Stimulated activated CD8-positive, alpha-beta memory T cell treated with anti-CD3 and anti-CD28 coated beads, Interleukin-15, amount 100 ng/mL, for 1 hour (primary cell): Measurements from ENCODE around the gene NTN4.
"Not testable (repeated sequence)": the region's sequence is repeated elsewhere in the genome, so short reads cannot be mapped to it uniquely, and the experiment has no call there.

Experiments used
- DNase-seq: peaks from one replicate; pipeline ENCODE4 v3.0.0-alpha.2; 2020; ENCODE audit warnings: low read depth

The NTN4 gene

DNA sequence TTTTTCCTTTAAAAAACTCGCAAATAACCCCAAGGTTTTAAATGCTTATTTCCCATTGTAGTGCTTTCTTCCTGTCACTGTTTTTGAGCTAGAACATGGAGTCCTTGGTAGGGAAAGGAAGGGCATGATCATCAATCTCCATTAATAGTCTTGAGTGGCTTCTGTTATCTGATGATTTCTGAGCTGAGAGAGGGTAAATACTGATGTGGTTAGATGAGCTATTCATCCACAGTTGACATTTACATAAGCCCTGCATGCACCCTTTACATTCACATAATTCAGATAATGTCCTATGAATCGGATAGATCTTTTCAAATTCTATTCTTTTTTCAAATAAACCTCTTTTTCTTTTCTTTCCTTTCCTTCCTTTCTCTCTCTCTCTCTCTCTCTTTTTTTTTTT is 81.4 kb downstream of the NTN4 start:
- no peak for DNase-seq

DNA sequence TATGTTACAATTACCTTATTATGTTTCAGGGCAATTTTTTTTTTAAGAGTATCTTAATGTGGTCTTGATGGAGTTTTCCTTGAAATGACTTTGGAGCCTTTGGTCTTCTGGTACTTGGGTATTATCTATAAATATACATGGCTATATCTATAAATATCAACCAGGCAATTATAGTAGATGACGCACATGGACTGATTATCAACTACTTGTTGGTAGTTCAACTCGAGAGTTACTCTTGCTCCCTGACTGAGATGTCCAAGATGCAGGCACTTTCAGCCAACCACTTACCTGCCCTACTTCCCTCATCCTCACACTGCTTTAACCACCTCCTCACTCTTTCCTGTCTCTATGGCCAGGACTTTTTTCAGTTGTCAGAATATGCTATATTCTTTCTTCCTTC is 85.4 kb downstream of the NTN4 start:
- no peak for DNase-seq

DNA sequence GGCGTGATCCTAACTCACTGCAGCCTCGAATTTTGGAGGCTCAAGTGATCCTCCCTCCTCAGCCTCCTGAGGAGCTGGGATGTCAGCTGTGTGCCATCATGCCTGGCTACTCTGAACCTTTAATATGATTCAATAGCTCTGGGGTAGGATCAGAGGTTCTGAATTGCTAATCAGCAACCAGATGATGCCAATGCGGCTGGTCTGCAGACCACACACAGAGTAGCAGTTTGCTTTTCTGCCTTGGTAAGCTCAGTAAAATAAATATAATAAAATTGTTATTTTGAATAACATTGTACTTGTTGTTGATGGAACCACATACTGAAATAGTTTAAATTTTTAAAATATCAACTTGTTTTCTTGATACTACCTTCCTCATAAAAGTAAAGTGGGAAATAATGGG is 86.6 kb downstream of the NTN4 start:
- DNase-seq: no peak

DNA sequence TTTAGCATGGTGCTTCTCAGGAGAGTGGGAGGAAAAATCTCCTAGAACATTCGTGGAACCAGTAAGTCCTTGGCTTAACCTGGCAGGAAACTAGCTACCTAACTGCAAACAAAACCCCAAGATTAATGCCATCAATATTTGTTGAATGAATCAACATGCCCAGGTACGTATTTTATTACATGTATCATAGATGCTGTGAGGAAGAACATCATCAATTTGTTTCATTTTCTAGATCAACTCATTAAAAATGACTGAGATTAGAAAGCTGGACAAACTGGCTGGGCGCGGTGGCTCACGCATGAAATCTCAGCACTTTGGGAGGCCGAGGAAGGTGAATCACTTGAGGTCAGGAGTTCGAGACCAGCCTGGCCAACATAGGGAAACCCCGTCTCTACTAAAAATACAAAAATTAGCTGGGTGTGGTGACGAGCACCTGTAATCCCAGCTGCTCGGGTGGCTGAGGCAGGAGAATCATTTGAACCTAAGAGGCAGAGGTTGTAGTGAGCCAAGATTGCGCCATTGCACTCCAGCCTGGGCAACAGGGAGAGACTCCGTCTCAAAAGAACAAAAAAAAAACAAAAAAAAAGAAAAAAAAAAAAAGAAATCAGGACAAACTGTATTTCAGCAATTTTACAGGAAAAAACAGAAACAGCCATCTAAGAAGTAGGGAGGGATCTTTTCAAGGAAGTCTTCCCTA is 88.7 kb downstream of the NTN4 start:
- no peak for DNase-seq

DNA sequence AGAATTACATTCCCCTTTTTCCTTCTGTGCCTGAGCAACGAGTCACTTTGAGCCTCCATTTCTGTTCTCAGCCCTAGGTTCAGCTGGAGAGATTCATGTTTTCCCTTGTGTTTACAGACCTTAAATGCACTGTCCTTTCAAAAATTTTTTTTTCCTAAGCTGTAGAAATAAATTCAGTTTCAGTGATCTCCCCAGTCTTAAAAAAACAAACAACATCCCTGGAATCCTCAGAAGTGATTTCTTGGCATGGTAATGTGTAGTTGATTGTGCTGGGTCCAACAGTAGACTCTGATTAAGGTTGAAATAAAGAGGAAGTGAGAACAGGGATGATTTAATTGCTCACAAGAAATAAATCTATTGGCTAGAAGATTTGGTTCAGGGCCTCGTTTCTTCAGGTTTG is 89.3 kb downstream of the NTN4 start:
- DNase-seq: no peak

DNA sequence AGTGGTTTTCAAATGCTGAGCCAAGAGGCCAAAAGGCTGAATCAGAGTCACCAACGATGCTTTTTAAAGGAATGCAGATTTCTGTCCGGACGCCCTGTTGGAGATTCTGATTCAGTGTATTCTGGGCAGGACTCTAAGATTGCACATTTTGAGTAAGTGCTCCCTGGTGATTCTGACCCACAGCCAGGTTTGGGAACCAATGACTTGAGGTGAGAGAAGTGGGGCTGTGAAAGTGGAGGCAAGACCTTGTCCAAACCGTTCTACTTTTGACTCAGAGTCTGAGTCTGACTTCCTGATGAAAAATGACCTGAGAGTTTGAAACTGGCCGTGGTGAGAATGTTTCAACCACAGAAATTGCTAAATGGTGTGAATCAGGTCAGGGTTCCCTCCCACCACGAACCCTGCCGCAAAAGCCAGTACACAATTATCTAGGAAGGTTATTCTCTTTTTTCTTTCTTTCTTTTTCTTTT is 90.2 kb downstream of the NTN4 start:
- DNase-seq: no peak

DNA sequence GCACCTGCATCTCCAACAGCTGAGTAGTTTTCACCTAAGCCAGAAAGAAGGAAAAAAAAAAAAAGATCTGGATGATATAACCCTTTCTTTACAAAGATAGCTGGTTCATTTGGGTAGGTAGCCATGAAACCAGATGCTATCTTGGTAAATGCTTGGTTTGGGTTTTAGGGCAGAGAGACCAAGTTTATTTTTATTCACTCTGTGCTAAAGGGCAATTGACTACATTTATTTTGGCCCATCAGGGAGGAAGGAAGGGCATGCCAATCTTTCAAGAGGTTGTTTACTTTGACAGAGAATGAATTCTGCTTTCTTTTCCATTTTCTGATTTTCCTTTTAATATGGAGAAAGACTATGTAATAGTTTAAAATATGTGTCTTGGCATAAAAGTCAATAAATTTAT is 91.0 kb downstream of the NTN4 start:
- DNase-seq: no peak

DNA sequence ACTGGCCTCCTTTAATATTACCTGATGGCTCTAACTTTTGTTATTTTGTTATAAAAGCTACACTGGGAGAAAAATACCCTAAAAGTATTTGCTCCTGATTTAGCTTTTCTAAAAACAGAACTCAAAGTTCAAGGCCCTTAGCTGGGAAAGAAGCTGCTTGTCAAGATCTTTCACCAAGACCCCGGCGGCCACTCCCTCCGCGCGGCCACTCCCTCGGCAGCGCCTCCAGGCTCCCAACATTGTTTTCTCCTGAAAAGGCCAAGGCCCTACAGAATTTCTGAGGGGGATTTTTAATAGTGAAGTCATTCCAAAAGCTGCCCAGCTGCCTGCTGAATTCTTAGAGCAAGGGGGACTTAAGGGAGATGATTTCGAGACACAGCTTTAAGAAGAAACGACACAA is 96.4 kb downstream of the NTN4 start:
- DNase-seq: no peak

DNA sequence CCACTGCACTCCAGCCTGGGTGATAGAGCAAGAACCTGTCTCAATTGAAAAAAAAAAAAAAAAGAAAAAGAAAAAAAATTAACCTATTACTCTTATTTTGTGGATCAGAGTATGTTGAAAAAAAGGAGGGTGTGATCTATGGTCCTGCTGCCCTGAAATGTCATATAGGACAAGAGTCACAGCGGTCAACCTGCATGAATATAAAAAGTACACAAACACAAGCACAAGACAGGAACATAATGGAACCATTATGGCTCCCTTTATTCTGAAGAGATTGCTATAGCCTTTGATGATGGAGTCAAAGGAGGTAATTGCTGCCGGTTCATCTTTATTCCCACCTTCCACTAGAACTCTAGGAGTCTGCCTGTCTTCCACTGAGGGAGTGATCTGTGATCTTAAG is 96.9 kb downstream of the NTN4 start:
- no peak for DNase-seq

DNA sequence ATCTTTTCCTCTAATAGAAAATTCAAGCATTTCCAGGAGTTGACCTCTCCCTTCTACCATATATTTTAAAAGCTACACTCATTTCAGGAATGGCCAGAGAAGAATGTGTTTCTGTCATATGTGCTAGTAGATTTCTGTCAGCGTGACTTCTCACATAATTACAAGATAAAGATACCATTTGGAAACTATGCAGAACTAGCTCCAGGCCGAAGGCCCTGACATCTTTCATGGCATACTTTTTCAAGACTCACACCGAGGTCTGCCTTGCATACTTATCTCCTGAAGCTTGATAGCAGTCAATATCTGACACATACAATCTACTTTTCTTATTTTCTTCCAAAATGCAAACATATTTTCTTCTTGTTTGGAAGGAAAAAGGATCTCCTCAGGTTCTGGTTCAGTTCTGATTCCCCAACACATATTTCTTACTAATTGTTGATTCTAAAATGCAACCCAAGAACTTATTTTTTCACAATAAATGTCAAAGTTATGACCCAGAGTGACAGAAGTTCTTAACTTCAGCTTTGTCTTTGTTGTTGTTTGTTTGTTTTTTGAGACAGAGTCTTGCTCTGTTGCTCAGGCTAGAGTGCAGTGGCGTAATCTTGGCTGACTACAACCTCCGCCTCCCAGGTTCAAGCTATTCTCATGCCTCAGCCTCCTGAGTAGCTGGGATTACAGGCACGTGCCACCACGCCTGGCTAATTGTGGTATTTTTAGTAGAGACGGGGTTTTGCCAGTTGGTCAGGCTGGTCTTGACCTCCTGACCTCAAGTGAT is 99.5 kb downstream of the NTN4 start:
- no peak for DNase-seq

DNA sequence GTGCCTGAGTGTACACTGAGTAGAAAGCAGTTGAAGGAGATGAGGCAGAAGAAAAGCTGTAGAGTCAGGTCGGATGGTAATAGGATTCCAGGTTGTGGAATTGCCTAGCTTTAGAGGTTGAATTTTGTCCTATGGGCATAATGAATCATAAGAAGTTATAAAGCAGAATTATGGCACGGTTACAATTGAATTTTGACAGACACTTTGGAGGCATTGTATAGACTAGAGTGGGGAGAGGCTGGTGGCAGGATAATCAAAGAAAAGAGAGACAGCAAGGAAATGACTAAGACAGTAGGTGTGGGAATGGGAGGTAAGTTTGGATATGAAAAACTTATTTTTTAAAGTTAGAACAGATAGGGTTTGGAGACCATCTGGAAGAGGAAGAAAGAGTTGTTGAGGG is 102.6 kb downstream of the NTN4 start:
- DNase-seq: no peak

DNA sequence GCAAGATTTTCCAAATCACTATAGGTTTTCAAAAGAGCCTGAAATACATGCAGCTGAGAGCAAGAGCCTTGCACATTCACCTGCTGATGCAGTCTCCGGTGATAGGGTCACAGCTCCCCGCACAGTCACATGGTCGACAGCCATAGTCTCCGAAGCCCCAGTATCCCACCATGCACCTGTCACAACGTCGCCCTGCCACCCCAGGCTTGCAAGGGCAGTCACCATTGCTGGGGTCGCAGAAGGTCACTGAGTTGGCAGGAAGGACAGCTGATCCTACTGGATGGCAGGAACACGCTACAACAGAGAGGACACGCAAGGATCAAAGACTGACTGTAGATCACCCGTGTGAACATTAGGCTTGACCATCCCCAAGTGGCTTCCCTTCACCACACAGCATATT is 107.1 kb downstream of the NTN4 start:
- DNase-seq: no peak

DNA sequence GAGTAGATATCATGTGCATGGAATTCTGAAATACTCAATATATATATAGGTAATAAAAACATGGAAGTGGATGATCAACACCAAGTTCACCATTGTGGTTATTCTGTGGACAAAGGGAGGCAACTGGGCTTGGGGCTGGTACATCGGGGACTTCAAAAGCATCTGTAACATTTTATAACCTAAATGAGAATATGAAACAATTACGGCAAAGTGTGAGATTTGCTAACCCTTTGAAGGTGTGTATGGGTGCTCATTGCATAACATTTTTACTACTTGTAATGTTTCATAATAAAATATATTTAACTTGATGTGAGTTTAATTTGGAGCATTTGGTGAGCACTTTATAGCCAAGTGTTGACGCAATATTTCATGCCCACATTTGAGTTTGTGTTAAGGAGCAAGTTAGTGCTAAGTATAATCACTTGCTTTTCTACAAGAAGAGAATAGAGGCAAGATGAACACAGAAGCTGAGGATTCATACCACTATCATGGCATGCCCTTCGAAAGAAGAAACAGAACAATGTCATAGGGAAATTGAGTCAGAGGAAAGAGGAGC is 109.3 kb downstream of the NTN4 start:
- DNase-seq: no peak

DNA sequence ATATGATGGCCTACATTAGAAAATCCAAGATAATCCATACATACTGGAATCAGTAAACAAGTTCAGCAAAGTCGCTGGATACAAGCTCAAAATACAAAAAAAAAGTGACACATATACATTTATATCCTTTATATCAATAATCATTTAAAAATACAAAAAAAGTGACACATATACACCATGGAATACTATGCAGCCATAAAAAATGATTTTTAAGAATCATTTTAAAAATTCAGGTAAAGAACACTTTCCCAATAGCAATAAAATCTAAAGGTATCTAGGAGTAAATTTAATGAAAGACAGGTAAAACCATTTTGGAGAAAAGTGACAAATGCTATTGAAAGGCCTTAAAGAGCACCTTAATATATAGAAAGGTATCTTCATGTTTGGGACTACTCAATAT is 111.9 kb downstream of the NTN4 start:
- no peak for DNase-seq

DNA sequence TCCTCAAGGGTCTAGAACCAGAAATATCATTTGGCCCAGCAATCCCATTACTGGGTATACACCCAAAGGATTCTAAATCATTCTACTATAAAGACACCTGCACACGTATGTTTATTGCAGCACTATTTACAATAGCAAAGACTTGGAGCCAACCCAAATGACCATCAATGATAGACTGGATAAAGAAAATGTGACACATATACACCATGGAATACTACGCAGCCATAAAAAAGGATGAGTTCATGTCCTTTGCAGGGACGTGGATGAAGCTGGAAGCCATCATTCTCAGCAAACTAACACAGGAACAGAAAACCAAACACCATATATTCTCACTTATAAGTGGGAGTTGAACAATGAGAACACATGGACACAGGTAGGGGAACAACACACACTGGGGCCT is 112.8 kb downstream of the NTN4 start:
- not testable (repeated sequence) for DNase-seq

DNA sequence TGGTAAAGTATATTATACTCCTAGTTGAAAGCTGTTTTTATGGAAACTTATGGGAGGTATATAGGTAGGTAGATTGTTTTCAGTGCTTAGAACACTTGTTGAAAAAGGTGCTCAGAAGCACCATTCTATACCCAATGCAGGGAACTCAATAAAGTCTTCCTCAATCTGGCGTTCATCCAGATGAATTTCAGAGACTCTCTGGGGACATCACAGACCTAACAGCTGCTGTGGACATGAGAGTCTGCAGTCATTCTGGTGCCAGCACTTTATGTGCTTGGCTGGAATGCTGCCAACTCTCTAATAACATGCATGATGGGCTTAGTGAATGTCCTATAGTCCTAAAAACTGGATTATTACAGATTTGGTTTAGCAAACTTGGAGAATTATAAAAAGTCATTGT is 115.9 kb downstream of the NTN4 start:
- no peak for DNase-seq

DNA sequence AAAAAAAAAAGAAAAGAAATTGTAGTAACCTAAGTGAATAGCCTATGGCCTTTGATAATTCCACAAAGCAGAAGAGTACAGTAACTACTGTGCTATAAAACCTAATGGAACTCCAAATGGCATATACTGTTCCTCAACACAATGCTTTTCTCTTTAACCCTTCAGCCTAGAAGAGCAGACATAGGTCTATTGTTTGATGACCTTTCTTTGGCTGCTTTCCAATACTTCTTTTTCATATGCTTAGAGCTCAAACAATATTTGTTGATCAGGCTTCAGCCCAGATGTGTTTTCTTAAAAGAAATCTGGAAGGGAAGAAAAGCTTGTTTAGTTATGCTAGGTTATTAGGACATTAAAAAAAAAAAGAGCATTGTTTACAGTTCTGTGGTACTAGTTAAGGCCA is 116.4 kb downstream of the NTN4 start:
- DNase-seq: no peak

DNA sequence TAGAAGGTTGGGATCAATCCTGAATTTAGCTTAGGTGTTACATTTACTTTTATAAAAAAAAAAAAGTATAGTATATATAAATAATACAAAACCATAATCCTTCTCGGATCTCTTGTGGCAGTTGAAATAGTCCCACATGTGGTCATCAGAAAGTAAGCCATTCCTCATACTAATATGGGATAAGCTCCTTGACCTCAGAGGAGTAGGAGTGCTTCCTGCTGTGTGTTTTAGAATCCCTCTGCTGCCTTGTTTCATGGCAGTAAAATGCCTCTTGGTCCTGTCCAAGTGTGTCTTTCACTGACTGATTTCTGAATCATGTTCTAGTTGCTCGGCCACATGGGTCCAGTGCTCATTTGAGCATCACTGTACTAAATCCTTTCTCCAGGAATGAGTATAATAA is 117.0 kb downstream of the NTN4 start:
- no peak for DNase-seq

DNA sequence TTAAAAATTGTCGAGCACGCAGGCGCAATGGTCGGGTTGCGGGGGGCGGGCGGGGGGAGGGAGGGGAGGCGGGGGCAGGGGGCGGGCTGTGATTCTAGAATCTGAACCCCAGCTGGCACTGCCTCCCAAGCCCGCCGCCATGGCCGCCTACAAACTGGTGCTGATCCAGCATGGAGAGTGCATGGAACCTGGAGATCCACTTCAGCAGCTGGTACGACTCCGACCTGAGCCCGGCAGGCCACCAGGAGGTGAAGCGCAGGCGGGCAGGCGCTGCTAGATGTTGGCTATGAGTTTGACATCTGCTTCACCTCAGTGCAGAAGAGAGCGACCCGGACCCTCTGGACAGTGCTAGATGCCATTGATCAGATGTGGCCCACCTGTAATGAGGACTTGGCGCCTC is 118.4 kb downstream of the NTN4 start:
- DNase-seq: no peak

DNA sequence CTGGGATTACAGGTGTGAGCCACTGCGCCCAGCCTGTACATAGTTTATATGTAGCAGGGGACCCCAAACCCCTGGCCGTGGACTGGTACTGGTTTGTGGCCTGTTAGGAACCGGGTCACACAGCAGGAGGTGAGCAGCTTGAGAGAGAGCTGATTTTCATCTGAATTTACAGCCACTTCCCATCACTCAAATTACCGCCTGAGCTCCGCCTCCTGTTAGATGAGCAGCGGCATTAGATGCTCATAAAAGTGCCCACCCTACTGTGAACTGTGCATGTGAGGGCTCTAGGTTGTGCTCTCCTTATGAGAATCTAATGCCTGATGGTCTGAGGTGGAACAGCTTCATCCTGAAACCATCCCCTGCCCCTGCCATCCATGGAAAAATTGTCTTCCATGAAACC is 119.3 kb downstream of the NTN4 start:
- no peak for DNase-seq

DNA sequence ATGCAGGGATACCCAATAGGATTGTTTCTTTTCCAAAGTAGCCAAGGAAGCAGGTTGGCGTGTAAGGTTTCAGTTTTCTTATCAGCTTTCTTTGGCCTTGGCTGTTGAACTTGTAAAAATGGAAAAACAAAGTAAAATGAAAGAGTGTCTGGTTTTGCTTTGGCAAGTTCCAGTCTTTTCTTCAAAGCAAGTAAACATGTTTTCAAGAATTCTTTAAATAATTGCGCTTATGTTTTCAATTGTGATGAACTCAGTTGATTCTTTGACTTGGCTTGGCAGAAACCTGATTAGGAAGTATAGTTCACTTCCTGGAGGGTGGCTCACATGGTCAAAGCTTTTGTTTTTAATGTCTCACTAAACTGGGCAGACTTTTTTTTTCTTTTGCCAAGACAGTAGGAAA is 127.0 kb downstream of the NTN4 start:
- no peak for DNase-seq

DNA sequence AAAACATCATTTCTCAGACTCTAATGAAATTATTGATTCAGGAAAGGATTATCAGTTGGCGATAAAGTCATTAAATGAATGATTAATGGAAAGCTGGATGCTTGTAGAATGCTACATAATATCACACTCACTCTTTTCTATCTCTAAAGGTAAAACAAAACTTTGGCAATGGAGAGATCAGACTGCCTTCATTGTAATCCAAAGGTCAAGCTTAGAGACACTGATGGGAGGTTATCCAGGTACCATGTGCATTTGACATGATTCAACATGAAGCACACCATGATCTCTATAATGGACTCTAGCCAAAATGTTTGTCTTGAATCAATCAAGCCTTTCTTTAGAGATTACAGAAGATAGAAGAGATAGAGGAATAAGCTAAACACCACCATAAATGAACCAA is 129.2 kb downstream of the NTN4 start:
- no peak for DNase-seq

DNA sequence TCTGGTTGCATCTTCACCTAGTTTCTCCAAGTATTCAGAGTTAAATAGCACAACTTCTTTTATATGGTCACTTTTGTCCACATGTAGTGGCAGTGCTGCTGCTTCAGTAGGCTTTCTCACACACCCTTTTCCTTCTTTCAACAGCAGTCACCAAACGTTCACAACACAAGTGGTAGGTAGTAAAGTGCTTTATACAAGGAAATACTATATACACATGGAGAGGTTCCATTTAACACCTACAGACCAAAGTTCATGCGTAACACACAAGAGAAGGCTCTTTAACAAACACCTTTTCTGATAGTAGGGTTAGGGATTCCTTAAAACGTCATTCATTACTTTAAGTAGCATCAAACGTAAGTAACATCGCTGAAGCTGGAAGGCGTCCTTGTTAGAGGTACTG is 132.2 kb downstream of the NTN4 start:
- no peak for DNase-seq

DNA sequence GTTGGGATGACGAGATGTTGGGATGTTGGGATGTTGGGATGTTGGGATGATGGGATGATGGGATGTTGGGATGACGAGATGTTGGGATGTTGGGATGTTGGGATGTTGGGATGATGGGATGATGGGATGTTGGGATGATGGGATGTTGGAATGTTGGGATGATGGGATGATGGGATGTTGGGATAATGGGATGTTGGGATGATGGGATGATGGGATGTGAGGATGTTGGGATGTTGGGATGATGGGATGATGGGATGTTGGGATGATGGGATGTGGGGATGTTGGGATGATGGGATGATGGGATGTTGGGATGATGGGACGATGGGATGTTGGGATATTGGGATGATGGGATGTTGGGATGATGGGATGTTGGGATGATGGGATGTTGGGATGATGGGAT is 135.9 kb downstream of the NTN4 start:
- DNase-seq: not testable (repeated sequence)
